ENCODE measurements around the gene TLX3. TPM values are rescaled to one million over a fixed set of nuclear protein-coding genes. Genes with fewer than 3 reads are reported as not detected.

Gene TLX3
- total RNA-seq, 1 experiment from 2014 or later = 21.9 TPM

DNA sequence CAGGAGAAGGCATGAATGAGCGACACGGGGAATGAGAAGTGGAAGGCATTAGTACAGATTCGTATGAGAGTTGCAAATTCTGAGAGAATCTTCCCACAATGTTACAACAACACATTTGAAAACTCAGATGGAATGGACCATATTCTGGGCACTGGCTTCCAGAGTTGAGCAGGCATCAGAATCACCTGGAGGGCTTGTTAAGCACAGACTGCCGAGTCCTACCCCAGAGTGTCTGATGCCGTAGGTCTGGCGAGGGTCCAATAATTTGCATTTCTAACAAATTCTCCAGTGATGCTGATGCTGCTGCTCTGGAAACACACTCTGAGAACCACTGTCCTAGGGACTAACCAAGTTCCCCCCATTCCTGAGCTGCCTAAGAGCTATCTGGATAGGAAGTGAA lies 2.9 kb upstream of the TLX3 start:
- DNase-seq (ENCODE audit: low read depth) = no peak

GRCh38 chr5:171306781-171307591 lies 2.1 kb upstream of the TLX3 start:
- peak; percentile 46 for DNase-seq (ENCODE audit: low read depth)

GRCh38 chr5:171307789-171308452 lies 1.1 kb upstream of the TLX3 start:
- DNase-seq (ENCODE audit: low read depth) = no peak

DNA sequence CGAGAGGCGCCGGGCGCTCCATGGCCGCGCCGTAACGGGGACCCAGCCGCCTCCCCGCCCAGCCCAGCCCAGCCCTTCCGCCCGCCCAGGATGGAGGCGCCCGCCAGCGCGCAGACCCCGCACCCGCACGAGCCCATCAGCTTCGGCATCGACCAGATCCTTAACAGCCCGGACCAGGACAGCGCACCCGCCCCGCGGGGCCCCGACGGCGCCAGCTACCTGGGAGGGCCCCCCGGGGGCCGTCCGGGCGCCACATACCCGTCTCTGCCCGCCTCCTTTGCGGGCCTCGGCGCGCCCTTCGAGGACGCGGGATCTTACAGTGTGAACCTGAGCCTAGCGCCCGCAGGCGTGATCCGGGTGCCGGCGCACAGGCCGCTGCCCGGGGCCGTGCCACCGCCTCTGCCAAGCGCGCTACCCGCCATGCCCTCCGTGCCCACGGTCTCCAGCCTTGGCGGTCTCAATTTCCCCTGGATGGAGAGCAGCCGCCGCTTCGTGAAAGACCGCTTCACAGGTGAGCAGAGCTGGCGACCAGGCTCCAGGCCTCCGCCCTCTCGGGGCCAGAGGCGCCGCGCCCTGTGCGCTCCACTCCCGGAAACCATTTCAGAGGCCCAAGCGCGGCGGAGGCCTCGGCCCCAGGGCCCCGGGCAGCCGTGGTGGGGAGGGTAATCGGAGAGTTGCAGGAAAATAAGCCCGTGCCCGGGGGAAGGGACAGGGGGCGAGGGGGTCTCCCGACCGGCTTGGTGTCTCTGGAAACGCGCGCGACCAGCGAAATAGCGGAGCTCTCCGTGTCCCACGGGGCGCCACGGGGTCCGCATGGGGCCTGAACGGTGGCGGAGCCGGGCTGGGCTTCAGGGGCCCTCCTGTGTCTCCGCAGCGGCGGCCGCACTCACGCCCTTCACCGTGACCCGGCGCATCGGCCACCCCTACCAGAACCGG lies 496 bp downstream of the TLX3 start:
- DNase-seq (ENCODE audit: low read depth) = peak; percentile 60

DNA sequence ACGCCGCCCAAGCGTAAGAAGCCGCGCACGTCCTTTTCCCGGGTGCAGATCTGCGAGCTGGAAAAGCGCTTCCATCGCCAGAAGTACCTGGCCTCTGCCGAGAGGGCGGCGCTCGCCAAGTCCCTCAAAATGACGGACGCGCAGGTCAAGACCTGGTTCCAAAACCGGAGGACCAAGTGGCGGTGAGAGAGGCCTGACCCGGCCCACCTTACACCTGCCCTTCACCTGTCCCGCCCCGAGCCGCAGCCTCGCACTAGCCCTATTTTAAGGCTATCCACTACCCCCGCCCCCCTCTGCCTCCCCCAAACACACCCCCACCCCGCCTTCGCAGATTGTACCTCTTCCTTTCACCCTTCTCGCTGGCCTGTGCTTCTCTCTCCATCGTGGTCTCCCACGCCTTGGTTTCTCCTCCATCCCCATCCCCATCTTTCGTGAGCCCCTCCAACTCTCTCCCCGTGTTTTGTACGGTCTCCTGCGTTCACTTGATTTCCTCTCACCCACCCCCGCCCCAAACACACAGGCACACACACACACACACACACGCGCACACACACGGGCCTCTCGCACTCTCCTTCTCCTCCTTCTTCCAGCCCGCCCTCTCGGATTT lies 1.3 kb downstream of the TLX3 start:
- peak; percentile 83 for DNase-seq (ENCODE audit: low read depth)

GRCh38 chr5:171310819-171311321 lies 1.8 kb downstream of the TLX3 start:
- DNase-seq (ENCODE audit: low read depth) = peak; percentile 37

- peak; percentile 78 for DNase-seq (ENCODE audit: low read depth)
Observed at GRCh38 chr5:171311322-171312077, 2.5 kb downstream of the TLX3 start.

- DNase-seq (ENCODE audit: low read depth) = peak; percentile 51
Observed at GRCh38 chr5:171312129-171312974, 3.3 kb downstream of the TLX3 start.

- no peak for DNase-seq (ENCODE audit: low read depth)
Observed at GRCh38 chr5:171313481-171314206, 4.6 kb downstream of the TLX3 start.

DNA sequence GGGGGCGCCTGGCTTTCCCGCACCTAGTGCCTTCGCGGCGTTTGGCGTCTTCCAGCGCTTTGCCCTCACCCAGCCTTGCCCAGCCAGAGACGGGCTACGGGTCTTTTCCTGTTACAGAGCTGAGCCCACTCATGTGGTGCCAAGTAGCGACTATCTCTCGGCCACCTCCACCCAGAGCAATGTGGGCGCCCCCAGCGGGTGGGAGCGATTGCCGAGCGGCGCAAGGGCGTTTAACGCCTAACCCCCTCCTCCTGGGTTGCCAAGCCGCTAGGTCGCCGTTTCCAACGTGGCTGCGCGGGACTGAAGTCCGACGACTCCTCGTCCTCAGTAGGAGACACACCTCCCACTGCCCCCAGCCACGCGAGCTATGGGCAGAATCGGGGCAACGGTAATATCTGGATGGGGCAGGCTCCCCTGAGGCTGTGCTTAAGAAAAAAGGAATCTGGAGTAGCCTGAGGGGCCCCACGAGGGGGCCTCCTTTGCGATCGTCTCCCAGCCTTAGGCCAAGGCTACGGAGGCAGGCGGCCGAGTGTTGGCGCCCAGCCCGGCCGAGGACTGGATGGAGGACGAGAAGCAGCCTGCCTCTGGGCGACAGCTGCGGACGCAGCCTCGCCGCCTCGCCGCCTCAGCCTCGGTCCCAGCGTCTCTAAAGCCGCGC lies 5.8 kb downstream of the TLX3 start:
- peak; percentile 42 for DNase-seq (ENCODE audit: low read depth)

- no peak for DNase-seq (ENCODE audit: low read depth)
Observed at GRCh38 chr5:171315386-171315891, 6.4 kb downstream of the TLX3 start.

GRCh38 chr5:171315925-171316257 lies 6.8 kb downstream of the TLX3 start:
- no peak for DNase-seq (ENCODE audit: low read depth)

DNA sequence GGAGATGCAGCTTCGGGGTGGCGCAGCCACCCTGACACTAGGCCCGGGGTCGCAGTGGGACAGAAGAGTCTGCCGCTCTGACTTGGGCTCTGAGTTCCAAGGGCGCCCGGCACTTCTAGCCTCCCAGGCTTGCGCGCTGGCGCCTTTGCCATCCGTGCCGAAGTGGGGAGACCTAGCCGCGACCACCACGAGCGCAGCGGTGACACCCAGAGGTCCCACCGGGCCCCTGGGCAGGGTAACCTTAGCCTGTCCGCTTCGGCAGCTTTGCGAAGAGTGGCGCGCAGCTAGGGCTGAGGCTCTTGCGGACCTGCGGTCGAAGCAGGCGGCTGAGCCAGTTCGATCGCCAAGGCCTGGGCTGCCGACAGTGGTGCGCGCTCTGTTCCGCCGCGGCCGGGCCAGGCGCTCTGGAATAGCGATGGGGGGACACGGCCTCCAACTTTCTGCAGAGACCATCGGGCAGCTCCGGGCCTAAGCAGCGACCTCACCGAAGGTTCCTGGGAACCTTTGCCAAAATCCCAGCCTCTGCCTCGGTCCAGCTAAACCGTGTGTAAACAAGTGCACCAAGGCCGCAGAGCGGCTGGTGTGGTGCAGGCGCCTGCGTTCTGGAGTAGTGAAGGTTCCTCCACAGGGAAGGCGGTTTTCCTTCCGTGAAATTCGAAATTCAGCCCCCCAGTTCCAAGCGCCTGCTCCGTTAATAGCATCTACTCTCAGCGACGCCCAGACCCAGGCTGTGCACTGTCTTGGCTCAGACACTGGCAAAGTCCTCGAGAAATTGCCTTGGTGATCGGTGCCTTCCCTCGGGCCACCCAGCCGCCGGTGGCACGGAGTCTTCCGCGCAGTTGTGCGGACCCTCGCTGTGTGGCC lies 7.4 kb downstream of the TLX3 start:
- DNase-seq (ENCODE audit: low read depth) = peak; percentile 44

DNA sequence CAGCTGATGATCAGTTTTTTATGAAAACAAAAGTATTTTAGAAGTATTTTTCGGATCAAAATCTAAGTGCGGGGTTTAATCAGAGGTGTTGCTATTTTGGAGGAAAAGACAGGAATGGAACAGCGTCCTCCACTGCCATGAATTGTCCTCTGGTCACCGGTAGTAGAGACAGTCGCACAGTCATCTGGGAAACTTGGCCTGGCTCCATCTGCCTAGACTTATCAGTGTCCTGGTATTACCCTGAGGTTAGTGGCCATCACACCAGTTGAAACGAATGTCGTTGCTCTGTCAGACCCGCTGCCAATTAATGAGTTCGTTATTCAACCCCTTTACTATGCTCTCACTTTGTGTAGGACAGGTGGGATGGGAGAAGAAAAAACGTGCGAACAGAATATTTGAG lies 8.2 kb downstream of the TLX3 start:
- DNase-seq (ENCODE audit: low read depth) = no peak

DNA sequence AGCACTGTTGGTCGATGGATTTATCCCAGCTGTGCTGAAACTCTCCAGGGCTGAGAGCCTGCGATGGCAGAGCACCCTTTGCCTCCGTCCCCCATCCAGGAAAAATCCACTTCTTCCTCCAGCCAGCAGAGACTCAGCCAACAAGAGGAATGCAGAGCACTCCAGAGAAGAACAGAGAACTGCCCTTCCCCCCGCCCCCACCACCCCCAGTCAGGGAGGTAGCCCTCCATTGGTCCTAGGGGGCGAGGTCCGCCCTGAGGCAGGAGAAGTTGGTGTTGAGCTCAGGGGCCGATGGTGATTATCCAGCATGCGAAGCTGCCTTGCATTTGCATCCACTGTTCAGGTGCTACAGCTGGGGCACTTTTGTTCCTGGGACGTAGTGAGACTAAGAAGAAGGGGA lies 9.0 kb downstream of the TLX3 start:
- DNase-seq (ENCODE audit: low read depth) = no peak

GRCh38 chr5:171321447-171321846 lies 12.4 kb downstream of the TLX3 start:
- DNase-seq (ENCODE audit: low read depth) = no peak

GRCh38 chr5:171322527-171322926 lies 13.5 kb downstream of the TLX3 start:
- no peak for DNase-seq (ENCODE audit: low read depth)

DNA sequence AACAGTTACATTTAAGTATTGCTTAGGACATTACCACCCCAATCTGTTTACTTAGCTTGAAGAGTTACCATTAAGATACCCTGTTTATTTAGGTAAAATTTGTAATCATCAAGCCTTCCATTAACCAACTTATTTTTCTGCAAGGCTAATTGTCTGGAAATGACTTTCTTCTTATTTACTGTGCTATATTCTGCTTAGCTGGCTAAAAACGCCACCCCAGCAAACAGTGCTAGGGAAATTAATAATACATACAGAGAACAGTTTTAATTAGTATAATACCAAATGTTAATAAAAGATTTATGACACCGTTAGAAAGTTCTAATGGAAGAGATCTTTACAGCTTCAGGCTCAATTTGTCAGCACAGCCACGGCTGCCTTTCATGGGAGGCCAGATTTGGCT lies 14.0 kb downstream of the TLX3 start:
- DNase-seq (ENCODE audit: low read depth) = no peak
